A549 (cell line): ENCODE data around the gene SHMT2. TPM values are rescaled to one million over a fixed set of nuclear protein-coding genes. Genes with fewer than 3 reads are reported as not detected.

Experiments
- ATAC-seq, 2 experiments: fragments of 200-7000 bp in 1 of 2; fragments of >200 bp in 1 of 2; cut with Nextera tagmentation in 1 of 2; cut with Tn5 transposase in 1 of 2; 3 replicates each; pipeline versions ENCODE4 v1.8.0 to v1.9.1; 2018 to 2020; ENCODE audit warnings: mild to moderate bottlenecking in 1 of 2, moderate library complexity in 1 of 2
- CTCF ChIA-PET: fragments of 300-600 bp; sonication (Branson Sonifier 250); formaldehyde crosslinking; extraction: SDS; loops from one replicate; lab custom pipeline; 2021; ENCODE audit warnings: antibody characterized with exemption, inconsistent platforms; lab: Yijun Ruan, JAX
- POLR2A ChIA-PET: fragments of 350-600 bp; formaldehyde crosslinking; extraction: SDS; loops from one replicate; lab custom pipeline; 2021; ENCODE audit warnings: antibody characterized with exemption, inconsistent platforms; lab: Yijun Ruan, JAX
- DNase-seq, 2 experiments: peaks; one replicate each; pipeline versions ENCODE4 v3.0.0 to v3.0.0-alpha.2; 2011 to 2016; ENCODE audit warnings: low read depth in 1 of 2, low spot score in 1 of 2
- FAIRE-seq: peaks from 2 replicates; lab custom pipeline; 2011; peaks lifted over from hg19 to GRCh38; lab: Jason Lieb, UNC
- H3K27ac ChIP-seq, 2 experiments: fragments of >200 bp; sonication (Bioruptor Twin); formaldehyde crosslinking; 3 replicates each; pipeline ENCODE4 v1.5.1; 2016 to 2017
- H3K4me1 ChIP-seq: fragments of >200 bp; sonication (Bioruptor Twin); formaldehyde crosslinking; 3 replicates; pipeline ENCODE4 v1.6.1; 2016
- H3K4me2 ChIP-seq: fragments of >200 bp; sonication (Bioruptor Twin); formaldehyde crosslinking; 3 replicates; pipeline ENCODE4 v1.6.1; 2016
- H3K4me3 ChIP-seq: fragments of >200 bp; sonication (Bioruptor Twin); formaldehyde crosslinking; 3 replicates; pipeline ENCODE4 v1.5.1; 2016
- H3K9me3 ChIP-seq: fragments of >200 bp; sonication (Bioruptor Twin); formaldehyde crosslinking; 3 replicates; pipeline ENCODE4 v1.6.1; 2016
- BHLHE40 ChIP-seq: IDR thresholded peaks from 2 replicates; pipeline ENCODE4 v1.6.1; 2012; ENCODE audit warnings: low read depth, low read length, inconsistent platforms
- CBX2 ChIP-seq: fragments of 200-600 bp; sonication (generic); IDR thresholded peaks from 2 replicates; pipeline ENCODE4 v1.6.1; 2016; ENCODE audit warnings: low read depth, mild to moderate bottlenecking, borderline replicate concordance
- CBX8 ChIP-seq: fragments of 200-600 bp; sonication (generic); IDR thresholded peaks from 2 replicates; pipeline ENCODE4 v1.6.1; 2016
- CEBPB ChIP-seq, 2 experiments: fragments of >200 bp in 1 of 2; sonication (Bioruptor Twin) in 1 of 2; formaldehyde crosslinking in 1 of 2; IDR thresholded peaks; 2 replicates each; pipeline ENCODE4 v1.6.1; 2012 to 2016
- CTCF ChIP-seq: fragments of >200 bp; sonication (Bioruptor Twin); formaldehyde crosslinking; IDR thresholded peaks from 3 replicates; pipeline ENCODE4 v1.5.1; 2016
- EHMT2 ChIP-seq: fragments of 200-600 bp; sonication (generic); IDR thresholded peaks from 2 replicates; pipeline ENCODE4 v1.6.1; 2016; ENCODE audit warnings: antibody characterized with exemption, low read depth, mild to moderate bottlenecking, moderate library complexity
- HES2 ChIP-seq: fragments of >200 bp; sonication (Bioruptor Twin); formaldehyde crosslinking; IDR thresholded peaks from 2 replicates; pipeline ENCODE4 v1.6.1; 2016
- HMGXB4 ChIP-seq: fragments of 250-450 bp; sonication (Bioruptor Pico); IDR thresholded peaks from 2 replicates; pipeline ENCODE4 v1.5.0; 2021; ENCODE audit warnings: mild to moderate bottlenecking, moderate library complexity, borderline replicate concordance
- HOXA7 ChIP-seq: fragments of 250-450 bp; sonication (Bioruptor Pico); IDR thresholded peaks from 2 replicates; pipeline ENCODE4 v1.5.0; 2020; ENCODE audit warnings: mild to moderate bottlenecking, moderate library complexity
- KDM5A ChIP-seq: fragments of 200-600 bp; sonication (generic); IDR thresholded peaks from 2 replicates; pipeline ENCODE4 v1.6.1; 2016; ENCODE audit warnings: antibody characterized with exemption, mild to moderate bottlenecking
- MAFK ChIP-seq: fragments of 450-650 bp; IDR thresholded peaks from 2 replicates; pipeline ENCODE4 v1.6.1; 2014; ENCODE audit not compliant: partially characterized antibody
- MAX ChIP-seq: IDR thresholded peaks from 2 replicates; pipeline ENCODE4 v1.6.1; 2012
- MYC ChIP-seq: IDR thresholded peaks from 2 replicates; pipeline ENCODE4 v1.6.1; 2012; ENCODE audit warnings: mild to moderate bottlenecking, inconsistent platforms, low read length, improper control_type of control experiment, borderline replicate concordance
- NFE2L2 ChIP-seq: fragments of 150-350 bp; conservative IDR thresholded peaks from 2 replicates; pipeline ENCODE4 v1.6.1; 2014; ENCODE audit warnings: low read length
- NPAS2 ChIP-seq: fragments of 250-450 bp; sonication (Bioruptor Pico); IDR thresholded peaks from 2 replicates; pipeline ENCODE4 v1.8.0; 2022; ENCODE audit warnings: mild to moderate bottlenecking, moderate library complexity, borderline replicate concordance
- RAD21 ChIP-seq, 2 experiments: fragments of >200 bp in 1 of 2; sonication (Bioruptor Twin) in 1 of 2; formaldehyde crosslinking in 1 of 2; IDR thresholded peaks in 1 of 2; conservative IDR thresholded peaks in 1 of 2; 2 replicates in 1 of 2; 3 replicates in 1 of 2; pipeline ENCODE4 v1.6.1; 2012 to 2018; ENCODE audit warnings: inconsistent platforms in 1 of 2
- RCOR1 ChIP-seq: fragments of 150-350 bp; IDR thresholded peaks from 2 replicates; pipeline ENCODE4 v1.6.1; 2014; ENCODE audit warnings: antibody characterized with exemption, low read length, low read depth
- TFCP2L1 ChIP-seq: fragments of 250-450 bp; sonication (Bioruptor Pico); IDR thresholded peaks from 2 replicates; pipeline ENCODE4 v1.5.0; 2021; ENCODE audit warnings: mild to moderate bottlenecking
- TP53 ChIP-seq: fragments of 250-450 bp; sonication (Bioruptor Pico); IDR thresholded peaks from 2 replicates; pipeline ENCODE4 v1.5.0; 2021; ENCODE audit warnings: mild to moderate bottlenecking, moderate library complexity
- USF2 ChIP-seq: fragments of 450-650 bp; IDR thresholded peaks from 2 replicates; pipeline ENCODE4 v1.6.1; 2014; ENCODE audit warnings: antibody characterized with exemption
- ZSCAN20 ChIP-seq: fragments of 250-450 bp; sonication (Bioruptor Pico); IDR thresholded peaks from 2 replicates; pipeline ENCODE4 v1.8.0; 2022; ENCODE audit warnings: mild to moderate bottlenecking, moderate library complexity
- WGBS: methylation state at CpG from one replicate; pipeline ENCODE4 v1.1.6; 2017; ENCODE audit errors: missing lambda C conversion rate; 5-methylcytosine and 5-hydroxymethylcytosine counted together
- polyA plus RNA-seq, 4 experiments: library from polyadenylated mRNA; depleted of rRNA in 3 of 4; stranded (reverse); fragments of >200 nt; fragmentation: RNase III in 1 of 4; extraction: RNeasy Plus Mini Kit Qiagen cat#74134 plus additional on column Dnase treatment in 1 of 4; gene quantifications; 2 replicates in 3 of 4; 3 replicates in 1 of 4; pipeline ENCODE4 v1.2.3, GENCODE V29; 2011 to 2017

Gene SHMT2
- polyA plus RNA-seq, 2 of the 4 experiments (the other 2 are of a cell fraction): 113 to 156 TPM

- TF ChIP-seq CTCF (no peak), TFCP2L1 (no peak), CBX2 (no peak), EHMT2 (no peak), ZSCAN20 (CRISPR knock-in tag) (no peak)
These were observed 19.6 kb downstream of the SHMT2 start (continued) for GRCh38 chr12:57248934-57249742.

GRCh38 chr12:57250541-57250940, 21.0 kb downstream of the SHMT2 start:
- Histone ChIP-seq H3K4me3 (no peak overlapping the region), H3K4me2 (no peak overlapping the region), H3K9me3 (no peaks in the 10 kb centered on the region), H3K4me1 (no peaks in the 10 kb centered on the region; the same call in 2 of the 3 replicates), H3K27ac (no peak overlapping the region)
- TF ChIP-seq HMGXB4 (no peak), CBX8 (no peak), HES2 (no peak), MAFK (no peak), NFE2L2 (no peak), BHLHE40 (no peak), USF2 (no peak), HOXA7 (no peak), EHMT2 (no peak), CBX2 (no peak), RCOR1 (no peak), NPAS2 (CRISPR knock-in tag) (no peak), RAD21 (conservative IDR thresholded peaks at IDR 0.05 in 1 of 2, IDR thresholded peaks at IDR 0.05 in 1 of 2) (no peak), CEBPB (IDR thresholded peaks at IDR 0.05) (no peak), MYC (no peak), KDM5A (no peak), MAX (no peak), TP53 (CRISPR knock-in tag) (no peak)
- DNase-seq (no peak), FAIRE-seq (no peak), ATAC-seq (no peak)
- ChIA-PET POLR2A (interaction anchor here (0.6 kb wide), 1 partner anchor 187 kb away, joined by 3 read pairs; no protein-coding TSS in a partner anchor), CTCF (interaction anchor here (0.6 to 12.1 kb wide), 8 partner anchors 10 to 369 kb away, joined by 4 to 131 read pairs (median 9); no protein-coding TSS in a partner anchor)
- 90% methylated on average over 3 of the region's 3 CpGs for WGBS
